H9 (cell line): Measurements from ENCODE around the gene COX7A2L. TPM values are rescaled to one million over a fixed set of nuclear protein-coding genes. Genes with fewer than 3 reads are reported as not detected.
A peak's percentile ranks its signal among the peaks of the same experiment; 100 is the strongest.

Experiments
- DNase-seq: peaks from one replicate; pipeline ENCODE4 v3.0.0-alpha.2; 2017
- H2AFZ ChIP-seq: one replicate; pipeline ENCODE4 v1.6.1; 2013; ENCODE audit warnings: mild to moderate bottlenecking, low read length, control low read depth, moderate library complexity
- H2AK5ac ChIP-seq: 2 replicates; pipeline ENCODE4 v1.6.1; 2013; ENCODE audit warnings: low read length, control low read depth, mixed read lengths; ENCODE audit not compliant: insufficient read length
- H2BK120ac ChIP-seq: one replicate; pipeline ENCODE4 v1.6.1; 2013; ENCODE audit warnings: low read depth, mild to moderate bottlenecking, low read length, control low read depth, inconsistent platforms; ENCODE audit not compliant: poor library complexity, severe bottlenecking
- H2BK12ac ChIP-seq: 2 replicates; pipeline ENCODE4 v1.6.1; 2013; ENCODE audit warnings: low read length, control low read depth, mixed read lengths, low read depth; ENCODE audit not compliant: insufficient read length
- H2BK15ac ChIP-seq: 2 replicates; pipeline ENCODE4 v1.6.1; 2013; ENCODE audit warnings: low read depth, low read length, control low read depth
- H2BK20ac ChIP-seq: one replicate; pipeline ENCODE4 v1.6.1; 2013; ENCODE audit warnings: low read depth, mild to moderate bottlenecking, low read length, control low read depth, inconsistent platforms; ENCODE audit not compliant: poor library complexity, severe bottlenecking
- H2BK5ac ChIP-seq: 2 replicates; pipeline ENCODE4 v1.6.1; 2013; ENCODE audit warnings: low read length, control low read depth, mixed read lengths; ENCODE audit not compliant: insufficient read length
- H3K14ac ChIP-seq: 2 replicates; pipeline ENCODE4 v1.6.1; 2013; ENCODE audit warnings: low read length, control low read depth; ENCODE audit not compliant: insufficient read depth
- H3K18ac ChIP-seq: 2 replicates; pipeline ENCODE4 v1.6.1; 2013; ENCODE audit warnings: low read depth, mild to moderate bottlenecking, mixed read lengths, low read length, control low read depth; ENCODE audit not compliant: insufficient read length
- H3K23ac ChIP-seq: 2 replicates; pipeline ENCODE4 v1.6.1; 2013; ENCODE audit warnings: low read length, control low read depth, mixed read lengths, low read depth; ENCODE audit not compliant: insufficient read length
- H3K23me2 ChIP-seq: 2 replicates; pipeline ENCODE4 v1.6.1; 2013; ENCODE audit warnings: low read depth, mild to moderate bottlenecking, mixed read lengths, low read length, control low read depth; ENCODE audit not compliant: insufficient read length, poor library complexity, severe bottlenecking
- H3K27ac ChIP-seq: 2 replicates; pipeline ENCODE4 v1.5.1; 2013; ENCODE audit warnings: low read length, control low read depth, mixed read lengths, low read depth; ENCODE audit not compliant: insufficient read length
- H3K27me3 ChIP-seq: 2 replicates; pipeline ENCODE4 v1.6.1; 2013; ENCODE audit warnings: low read length, control low read depth, inconsistent platforms; ENCODE audit not compliant: insufficient read depth
- H3K4ac ChIP-seq: 2 replicates; pipeline ENCODE4 v1.6.1; 2013; ENCODE audit warnings: low read depth, mild to moderate bottlenecking, control low read depth, inconsistent platforms, low read length, moderate library complexity
- H3K4me1 ChIP-seq: 2 replicates; pipeline ENCODE4 v1.6.1; 2013; ENCODE audit warnings: low read length, control low read depth, inconsistent platforms; ENCODE audit not compliant: insufficient read depth
- H3K4me2 ChIP-seq: 2 replicates; pipeline ENCODE4 v1.6.1; 2013; ENCODE audit warnings: low read length, control low read depth, mixed read lengths; ENCODE audit not compliant: insufficient read length, insufficient read depth
- H3K56ac ChIP-seq: 2 replicates; pipeline ENCODE4 v1.6.1; 2013; ENCODE audit warnings: low read depth, mild to moderate bottlenecking, mixed read lengths, low read length, control low read depth; ENCODE audit not compliant: insufficient read length
- H3K79me1 ChIP-seq: 2 replicates; pipeline ENCODE4 v1.6.1; 2013; ENCODE audit warnings: low read depth, mild to moderate bottlenecking, moderate library complexity, low read length, control low read depth, inconsistent platforms; ENCODE audit not compliant: insufficient read depth, poor library complexity, severe bottlenecking
- H3K79me2 ChIP-seq: 2 replicates; pipeline ENCODE4 v1.6.1; 2013; ENCODE audit warnings: low read length, control low read depth, inconsistent platforms; ENCODE audit not compliant: insufficient read depth
- H3K9ac ChIP-seq: 2 replicates; pipeline ENCODE4 v1.6.1; 2013; ENCODE audit warnings: low read length, control low read depth, mixed read lengths; ENCODE audit not compliant: insufficient read length; ENCODE audit errors: extremely low read depth
- H3K9me3 ChIP-seq: one replicate; pipeline ENCODE4 v1.6.1; 2013; ENCODE audit warnings: low read depth, low read length, inconsistent platforms; ENCODE audit not compliant: control insufficient read depth
- H3T11ph ChIP-seq: one replicate; pipeline ENCODE4 v1.6.1; 2013; ENCODE audit warnings: mild to moderate bottlenecking, low read length, control low read depth, inconsistent platforms
- H4K20me1 ChIP-seq: one replicate; pipeline ENCODE4 v1.6.1; 2013; ENCODE audit not compliant: control insufficient read depth, insufficient read length, insufficient read depth
- H4K5ac ChIP-seq: 2 replicates; pipeline ENCODE4 v1.6.1; 2013; ENCODE audit warnings: low read depth, mild to moderate bottlenecking, mixed read lengths, low read length, control low read depth; ENCODE audit not compliant: insufficient read length
- H4K8ac ChIP-seq: replicated peaks from 2 replicates; pipeline ENCODE4 v1.6.1; 2013; ENCODE audit warnings: low read length, control low read depth, mixed read lengths, low read depth; ENCODE audit not compliant: insufficient read length
- H4K91ac ChIP-seq: 2 replicates; pipeline ENCODE4 v1.6.1; 2013; ENCODE audit warnings: low read depth, mild to moderate bottlenecking, moderate library complexity, mixed read lengths, low read length, control low read depth; ENCODE audit not compliant: insufficient read length
- H3K27ac Mint-ChIP-seq, 3 experiments: 2 replicates in 2 of 3; 3 replicates in 1 of 3; pipeline ENCODE4 v1.8.0; 2020 to 2021; ENCODE audit warnings: mixed read lengths in 3 of 3, mild to moderate bottlenecking in 1 of 3, moderate library complexity in 1 of 3
- H3K27me3 Mint-ChIP-seq: 2 replicates; pipeline ENCODE4 v1.8.0; 2021; ENCODE audit warnings: low read depth, mild to moderate bottlenecking, moderate library complexity, mixed read lengths
- H3K36me3 Mint-ChIP-seq, 3 experiments: 2 replicates in 2 of 3; 3 replicates in 1 of 3; pipeline ENCODE4 v1.8.0; 2020 to 2021; ENCODE audit warnings: low read depth in 3 of 3, mixed read lengths in 3 of 3; ENCODE audit not compliant: insufficient read depth in 1 of 3
- H3K4me1 Mint-ChIP-seq, 2 experiments: 2 replicates each; pipeline ENCODE4 v1.8.0; 2020; ENCODE audit warnings: mixed read lengths in 2 of 2
- H3K4me3 Mint-ChIP-seq, 2 experiments: 2 replicates in 1 of 2; 3 replicates in 1 of 2; pipeline ENCODE4 v1.8.0; 2020 to 2021; ENCODE audit warnings: mild to moderate bottlenecking in 2 of 2, mixed read lengths in 2 of 2, moderate library complexity in 1 of 2
- H3K9me3 Mint-ChIP-seq, 2 experiments: 2 replicates in 1 of 2; 3 replicates in 1 of 2; pipeline ENCODE4 v1.8.0; 2020; ENCODE audit warnings: mild to moderate bottlenecking in 2 of 2, mixed read lengths in 2 of 2, moderate library complexity in 1 of 2
- CTCF ChIP-seq: fragments of 200-600 bp; sonication (generic); conservative IDR thresholded peaks from 3 replicates; pipeline ENCODE4 v1.8.0; 2021; ENCODE audit warnings: antibody characterized with exemption, mild to moderate bottlenecking
- WGBS: extraction: QIAGEN DNeasy Blood & Tissue Kit; methylation state at CpG from one replicate; pipeline ENCODE4 v1.1.7; 2013; ENCODE audit warnings: missing lambda C conversion rate, low lambda C conversion rate, mixed read lengths; ENCODE audit not compliant: insufficient read length; ENCODE audit errors: extremely low coverage; 5-methylcytosine and 5-hydroxymethylcytosine counted together
- total RNA-seq: library from RNA; stranded (reverse); gene quantifications from 2 replicates; pipeline ENCODE4 v1.2.1, GENCODE V29; 2021

COX7A2L gene
- total RNA-seq, 1 experiment from 2014 or later = 102 TPM

- TF ChIP-seq CTCF = no peak
- H3K4me2 ChIP-seq = no peak overlapping the region
- Mint-ChIP-seq H3K27ac (peak overlapping the region; percentile 40 to 84 (median 82)), H3K4me1 (peaks cover 10 to 20% of the 10 kb centered on the region in 2 experiments), H3K27me3 (no peaks in the 10 kb centered on the region; the same call in 1 of the 2 replicates), H3K36me3 (peaks cover 18 to 32% (median 28%) of the 10 kb centered on the region in 3 experiments; a peak in 6 of 7 replicates), H3K4me3 (no peak overlapping the region), H3K9me3 (no peaks in the 10 kb centered on the region)
- no peaks in the 10 kb centered on the region for H3K27me3 ChIP-seq
- no peak overlapping the region for H4K8ac ChIP-seq
- no CpG with 5 or more reads among the region's 8 CpGs for WGBS
- no peak overlapping the region for H2BK120ac ChIP-seq
- no peak overlapping the region for H3T11ph ChIP-seq
- H3K4ac ChIP-seq = no peak overlapping the region
- H2BK5ac ChIP-seq = no peak overlapping the region
- H3K79me2 ChIP-seq = no peaks in the 10 kb centered on the region; the same call in 1 of the 2 replicates
- no peak overlapping the region for H2BK12ac ChIP-seq
- no peaks in the 10 kb centered on the region for H3K23me2 ChIP-seq
- H3K4me1 ChIP-seq = no peaks in the 10 kb centered on the region
- no peaks in the 10 kb centered on the region for H3K9me3 ChIP-seq
- no peak overlapping the region for H2AFZ ChIP-seq
- H4K91ac ChIP-seq = no peak overlapping the region
- no peak overlapping the region for H2BK20ac ChIP-seq
- no peak overlapping the region for H3K56ac ChIP-seq
- H4K5ac ChIP-seq = no peak overlapping the region
- peaks cover 4% of the 10 kb centered on the region for H3K79me1 ChIP-seq
- H3K18ac ChIP-seq = no peak overlapping the region
- H4K20me1 ChIP-seq = no peaks in the 10 kb centered on the region
- DNase-seq = peak; percentile 38
- no peak overlapping the region for H2BK15ac ChIP-seq
- no peak overlapping the region; the same call in 1 of the 2 replicates for H3K14ac ChIP-seq
- H3K9ac ChIP-seq = no peak overlapping the region
- H2AK5ac ChIP-seq = no peak overlapping the region
- no peak overlapping the region for H3K23ac ChIP-seq
- no peak overlapping the region for H3K27ac ChIP-seq
Measured at GRCh38 chr2:42342061-42342794, 18.8 kb downstream of the COX7A2L start.
